Endometrium (tissue), 2 donors: ENCODE data around the gene PRXL2A.
"Not testable (repeated sequence)": the region's sequence is repeated elsewhere in the genome, so short reads cannot be mapped to it uniquely, and the experiment has no call there.

ENCODE experiments used
- FAIRE-seq: peaks from 2 replicates; lab custom pipeline; 2012; peaks lifted over from hg19 to GRCh38; lab: Jason Lieb, UNC
- donor health status: control.
- donor health status: control.

The PRXL2A gene

DNA sequence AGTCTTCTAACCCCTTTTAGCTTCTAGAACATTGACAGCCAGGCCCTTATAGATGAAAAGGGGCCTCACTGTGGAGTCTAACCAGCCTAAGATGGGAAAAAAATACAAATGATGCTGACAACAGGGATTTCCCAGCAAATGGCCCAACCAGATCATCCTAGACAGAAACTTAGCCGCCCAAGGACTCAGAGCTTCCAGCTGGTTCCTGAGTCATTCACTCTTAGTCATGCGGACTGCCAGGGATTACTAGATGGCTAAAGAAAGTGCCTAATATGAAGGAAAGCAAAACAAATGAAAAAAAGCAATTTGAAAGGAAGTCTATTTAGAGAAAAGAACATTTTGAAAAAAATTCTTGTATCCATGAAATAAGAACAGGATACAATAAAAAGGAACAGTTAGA, 69.5 kb downstream of the PRXL2A start:
- FAIRE-seq: no peak

DNA sequence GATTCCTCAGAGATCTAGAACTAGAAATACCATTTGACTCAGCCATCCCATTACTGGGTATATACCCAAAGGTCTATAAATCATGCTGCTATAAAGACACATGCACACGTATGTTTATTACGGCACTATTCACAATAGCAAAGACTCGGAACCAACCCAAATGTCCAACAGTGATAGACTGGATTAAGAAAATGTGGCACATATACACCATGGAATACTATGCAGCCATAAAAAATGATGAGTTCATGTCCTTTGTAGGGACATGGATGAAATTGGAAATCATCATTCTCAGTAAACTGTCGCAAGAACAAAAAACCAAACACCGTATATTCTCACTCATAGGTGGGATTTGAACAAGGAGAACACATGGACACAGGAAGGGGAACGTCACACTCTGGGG, 72.0 kb downstream of the PRXL2A start:
- FAIRE-seq: not testable (repeated sequence)

DNA sequence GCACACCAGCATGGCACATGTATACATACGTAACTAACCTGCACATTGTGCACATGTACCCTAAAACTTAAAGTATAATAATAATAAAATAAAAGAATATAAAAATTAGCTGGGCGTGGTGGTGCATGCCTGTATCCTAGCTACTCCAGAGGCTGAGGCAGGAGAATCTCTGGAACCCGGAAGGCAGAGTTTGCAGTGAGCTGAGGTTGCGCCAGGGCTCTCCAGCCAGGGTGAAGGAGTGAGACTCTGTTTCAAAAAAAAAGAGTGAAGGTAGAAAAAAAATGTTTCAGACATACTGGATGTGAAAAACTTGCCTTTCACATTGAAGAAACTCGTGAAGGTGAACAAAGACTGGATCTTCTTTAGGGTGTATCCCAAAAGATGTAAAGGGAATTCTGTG, 72.5 kb downstream of the PRXL2A start:
- FAIRE-seq: no peak

DNA sequence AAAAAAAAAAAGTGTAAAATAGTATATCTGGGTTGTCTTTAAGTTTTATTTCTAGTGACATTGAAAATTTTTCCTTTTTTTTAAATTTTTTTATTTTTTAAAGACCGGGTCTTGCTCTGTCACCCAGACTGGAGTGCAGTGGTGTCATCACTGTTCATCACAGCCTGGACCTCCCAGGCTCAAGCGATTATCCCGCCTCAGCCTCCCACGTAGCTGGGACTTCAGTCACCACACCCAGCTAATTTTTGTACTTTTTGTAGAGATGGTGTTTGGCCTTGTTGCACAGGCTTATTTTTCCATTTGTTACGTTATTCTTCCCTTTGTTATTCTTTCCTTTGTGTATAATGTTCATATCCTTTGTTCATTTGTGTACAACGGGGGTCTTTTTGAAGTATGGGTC, 75.9 kb downstream of the PRXL2A start:
- no peak for FAIRE-seq

DNA sequence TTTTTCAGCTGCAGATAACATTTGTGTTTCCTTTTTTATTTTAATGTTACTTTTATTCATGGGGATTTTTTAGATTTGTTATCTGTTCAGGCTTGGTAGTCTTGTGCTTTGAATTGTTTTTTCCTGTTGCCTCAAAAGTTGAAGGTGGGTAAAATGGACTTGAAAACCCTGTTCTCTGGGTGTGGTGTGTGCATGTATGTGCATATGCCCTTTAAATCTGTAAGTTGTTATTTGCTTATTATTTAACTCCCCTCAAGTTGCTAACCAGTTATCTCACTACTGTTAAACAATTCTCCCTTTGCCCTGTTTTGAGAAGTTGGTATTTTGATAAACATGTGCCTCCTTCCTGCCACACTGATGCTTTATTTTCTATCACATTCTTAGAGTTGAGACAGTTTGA, 76.3 kb downstream of the PRXL2A start:
- FAIRE-seq: no peak

DNA sequence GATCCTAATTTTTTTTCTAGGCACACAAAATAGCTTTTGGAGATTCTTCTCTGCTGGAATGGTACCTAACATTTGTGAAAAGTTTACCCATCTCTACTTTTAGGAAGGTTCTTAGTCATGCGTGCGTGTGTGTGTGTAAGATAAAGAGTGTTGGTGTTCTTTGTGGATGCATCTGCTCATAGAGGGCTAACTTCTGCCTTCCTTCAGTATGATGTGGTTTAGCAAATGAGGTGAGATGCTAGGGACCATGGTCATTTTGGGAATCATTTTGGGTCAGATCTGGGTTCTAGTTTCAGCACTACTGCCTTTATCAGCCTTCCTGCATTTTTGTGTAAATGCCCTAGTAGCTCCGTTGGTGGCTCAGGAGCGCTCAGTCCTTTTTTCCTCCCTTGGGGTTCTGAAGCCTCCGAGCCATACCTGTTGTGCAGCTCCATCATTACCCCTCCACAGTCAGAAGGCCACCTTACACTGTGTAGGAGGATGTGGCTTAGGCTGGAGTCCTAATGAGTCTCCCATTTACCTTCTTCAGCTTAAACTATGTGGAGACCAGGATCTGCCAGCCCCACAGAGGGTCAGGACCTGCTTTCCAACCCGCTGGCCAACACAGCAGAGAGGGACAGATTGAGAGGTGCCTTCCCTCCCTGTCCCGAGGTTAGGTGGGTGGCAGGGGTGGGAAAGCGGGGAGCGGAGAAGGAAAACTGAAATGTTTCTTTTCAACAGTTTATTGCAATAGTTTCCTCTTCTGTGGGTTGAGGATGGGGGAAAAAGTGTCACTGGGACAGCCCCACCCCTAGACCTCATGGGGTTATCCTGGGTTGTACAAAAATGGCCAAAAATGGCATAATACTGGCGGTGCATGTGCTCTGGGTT, 77.0 kb downstream of the PRXL2A start:
- no peak for FAIRE-seq

DNA sequence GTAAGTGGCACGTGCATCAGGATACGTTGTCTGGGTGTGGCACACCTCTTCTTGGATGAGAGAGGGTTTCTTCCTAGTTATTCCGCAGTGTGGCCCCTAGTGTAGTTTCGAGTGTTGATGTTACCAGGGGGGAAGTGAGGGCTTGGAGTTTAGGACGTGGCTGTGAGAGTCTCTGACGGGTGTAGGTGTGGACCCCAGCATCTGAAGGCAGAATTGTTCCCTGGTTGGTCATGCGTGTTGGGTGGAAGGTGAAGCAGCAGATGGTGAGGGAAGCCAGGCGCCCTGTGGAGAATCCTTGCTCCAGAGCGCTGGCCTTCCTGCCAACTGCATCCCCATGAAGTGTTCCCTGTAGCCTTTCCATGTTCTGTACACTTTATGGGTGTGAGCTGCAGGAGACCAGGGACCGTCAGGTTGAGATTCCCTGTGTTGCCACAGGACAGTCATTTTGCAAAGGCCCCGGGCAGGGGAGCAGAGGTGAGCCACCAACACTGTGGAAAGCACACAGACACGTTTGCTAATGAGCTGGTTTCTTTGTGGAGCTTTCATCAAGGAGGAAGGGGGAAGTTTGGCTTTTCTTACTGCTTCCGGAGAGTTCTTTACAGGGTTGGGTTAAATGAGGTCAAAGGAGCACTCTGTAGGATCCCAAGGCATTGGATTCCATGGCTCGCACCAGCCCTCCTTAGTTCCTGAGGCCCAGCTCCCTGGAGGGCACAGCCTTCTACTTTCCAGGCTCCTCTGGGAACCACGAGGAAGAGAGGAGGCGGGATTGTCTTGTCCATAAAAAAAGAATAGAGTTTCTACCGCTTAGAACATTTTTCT, 77.8 kb downstream of the PRXL2A start:
- FAIRE-seq: no peak
